SK-N-SH (cell line): ENCODE results near the gene TMEM254. TPM values are rescaled to one million over a fixed set of nuclear protein-coding genes. Genes with fewer than 3 reads are reported as not detected.

ENCODE experiments used
- CTCF ChIA-PET: fragments of 300-600, 350-600 bp; formaldehyde crosslinking; extraction: SDS; loops from one replicate; lab custom pipeline; 2021; lab: Yijun Ruan, JAX
- POLR2A ChIA-PET: fragments of 350-600 bp; sonication (Branson Sonifier 250); formaldehyde crosslinking; extraction: SDS; loops from one replicate; lab custom pipeline; 2020; ENCODE audit warnings: antibody characterized with exemption, inconsistent platforms; lab: Yijun Ruan, JAX
- DNase-seq: peaks from one replicate; pipeline ENCODE4 v3.0.0; 2012
- H2AFZ ChIP-seq: fragments of 200-600 bp; sonication (generic); 2 replicates; pipeline ENCODE4 v1.8.1; 2016; ENCODE audit warnings: antibody characterized with exemption, mild to moderate bottlenecking, low read depth
- H3F3A ChIP-seq: fragments of 200-600 bp; sonication (generic); replicated peaks from 2 replicates; pipeline ENCODE3; 2016; ENCODE audit warnings: antibody characterized with exemption, mild to moderate bottlenecking; ENCODE audit not compliant: insufficient read depth
- H3K27ac ChIP-seq, 2 experiments: fragments of 200-500 bp in 1 of 2; fragments of 200-600 bp in 1 of 2; sonication (Bioruptor generic) in 1 of 2; sonication (generic), shearing (Covaris generic) in 1 of 2; 2 replicates each; pipeline versions ENCODE4 v1.5.1 to v1.6.1; 2014 to 2016; ENCODE audit warnings: low read depth in 2 of 2, inconsistent platforms in 1 of 2, low read length in 1 of 2, mild to moderate bottlenecking in 1 of 2, mixed read lengths in 1 of 2
- H3K27me3 ChIP-seq: fragments of 200-600 bp; sonication (generic), shearing (Covaris generic); 2 replicates; pipeline ENCODE4 v1.6.1; 2016; ENCODE audit warnings: mixed run types; ENCODE audit not compliant: insufficient read depth
- H3K36me3 ChIP-seq, 2 experiments: fragments of 200-500 bp in 1 of 2; fragments of 200-600 bp in 1 of 2; sonication (Bioruptor generic) in 1 of 2; sonication (generic) in 1 of 2; replicated peaks in 1 of 2; 2 replicates each; pipeline versions ENCODE3 to v1.5.1; 2014 to 2016; ENCODE audit warnings: low read length in 1 of 2, mild to moderate bottlenecking in 1 of 2; ENCODE audit not compliant: insufficient read depth in 2 of 2, control insufficient read depth in 1 of 2
- H3K4me1 ChIP-seq, 2 experiments: fragments of 200-500 bp in 1 of 2; fragments of 200-600 bp in 1 of 2; sonication (Bioruptor generic) in 1 of 2; sonication (generic), shearing (Covaris generic) in 1 of 2; 2 replicates each; pipeline versions ENCODE4 v1.5.1 to v1.6.1; 2014 to 2016; ENCODE audit warnings: low read depth in 1 of 2, low read length in 1 of 2, mixed run types in 1 of 2; ENCODE audit not compliant: insufficient read depth in 2 of 2, control insufficient read depth in 1 of 2
- H3K4me2 ChIP-seq: fragments of 200-600 bp; sonication (generic), shearing (Covaris generic); 2 replicates; pipeline ENCODE4 v1.6.1; 2017; ENCODE audit warnings: mixed run types
- H3K4me3 ChIP-seq, 2 experiments: fragments of 200-500 bp in 1 of 2; fragments of 200-600 bp in 1 of 2; sonication (Bioruptor generic) in 1 of 2; sonication (generic), shearing (Covaris generic) in 1 of 2; 2 replicates each; pipeline versions ENCODE4 v1.5.1 to v1.8.1; 2014 to 2016; ENCODE audit warnings: low read depth in 2 of 2, inconsistent platforms in 1 of 2, low read length in 1 of 2, mild to moderate bottlenecking in 1 of 2, mixed read lengths in 1 of 2, moderate library complexity in 1 of 2
- H3K79me2 ChIP-seq: fragments of 200-600 bp; sonication (generic); 2 replicates; pipeline ENCODE4 v1.8.1; 2017; ENCODE audit warnings: mild to moderate bottlenecking; ENCODE audit not compliant: insufficient read depth
- H3K9ac ChIP-seq: fragments of 200-600 bp; sonication (generic); 2 replicates; pipeline ENCODE4 v1.6.1; 2017; ENCODE audit warnings: mixed run types
- H3K9me2 ChIP-seq: fragments of 200-600 bp; sonication (generic); 2 replicates; pipeline ENCODE4 v1.6.1; 2017; ENCODE audit warnings: mixed run types
- H3K9me3 ChIP-seq: fragments of 200-600 bp; sonication (generic); 2 replicates; pipeline ENCODE4 v1.6.1; 2017; ENCODE audit warnings: mixed run types, mild to moderate bottlenecking, moderate library complexity
- H4K20me1 ChIP-seq: fragments of 200-600 bp; sonication (generic); 2 replicates; pipeline ENCODE4 v1.6.1; 2017; ENCODE audit warnings: mild to moderate bottlenecking, mixed run types; ENCODE audit not compliant: insufficient read depth
- CHD2 ChIP-seq: fragments of 150-350 bp; IDR thresholded peaks from 2 replicates; pipeline ENCODE4 v1.6.1; 2018; ENCODE audit warnings: low read length; ENCODE audit not compliant: partially characterized antibody
- ELF1 ChIP-seq: IDR thresholded peaks from 2 replicates; pipeline ENCODE4 v1.4.0; 2012
- MEF2A ChIP-seq: IDR thresholded peaks from 2 replicates; pipeline ENCODE4 v1.4.0; 2012; ENCODE audit warnings: low read depth, borderline replicate concordance
- MXI1 ChIP-seq: IDR thresholded peaks from 2 replicates; pipeline ENCODE4 v1.6.1; 2012; ENCODE audit warnings: mild to moderate bottlenecking, low read depth, low read length, improper control_type of control experiment
- POLR2AphosphoS5 ChIP-seq: IDR thresholded peaks from 2 replicates; pipeline ENCODE4 v1.6.1; 2012; ENCODE audit warnings: low read depth, low read length
- RAD21 ChIP-seq: IDR thresholded peaks from 2 replicates; pipeline ENCODE4 v1.6.1; 2012; ENCODE audit warnings: mild to moderate bottlenecking, low read length
- RXRA ChIP-seq: IDR thresholded peaks from 2 replicates; pipeline ENCODE4 v1.4.0; 2012; ENCODE audit warnings: low read depth, mild to moderate bottlenecking, borderline replicate concordance
- USF2 ChIP-seq: fragments of 150-350 bp; IDR thresholded peaks from 2 replicates; pipeline ENCODE4 v1.6.1; 2017; ENCODE audit warnings: antibody characterized with exemption, low read length, low read depth, borderline replicate concordance
- WGBS: methylation state at CpG from one replicate; pipeline ENCODE4 v1.1.6; 2017; ENCODE audit warnings: low lambda C conversion rate; 5-methylcytosine and 5-hydroxymethylcytosine counted together
- polyA plus RNA-seq, 3 experiments: library from polyadenylated mRNA; depleted of rRNA; stranded (reverse); fragments of >200 nt; gene quantifications; 2 replicates each; pipeline ENCODE4 v1.2.3, GENCODE V29; 2012

Gene TMEM254
- polyA plus RNA-seq, 1 of the 3 experiments (the other 2 are of a cell fraction), result 20.5 TPM

GRCh38 chr10:80104066-80104926 lies 25.8 kb downstream of the TMEM254 start:
- POLR2A ChIA-PET, result interaction anchor here (0.7 kb wide), 1 partner anchor 55 kb away, joined by 3 read pairs; no protein-coding TSS in a partner anchor
- no peak overlapping the region for H3K4me2 ChIP-seq
- H2AFZ ChIP-seq, result no peak overlapping the region
- H3K9me2 ChIP-seq, result no peaks in the 10 kb centered on the region
- CTCF ChIA-PET, result interaction anchor here (0.7 to 1.6 kb wide), 3 partner anchors 13 to 14 kb away, joined by 3 to 5 read pairs (median 4); no protein-coding TSS in a partner anchor
- no peak overlapping the region for H3K4me3 ChIP-seq
- 58% methylated on average over 10 of the region's 10 CpGs for WGBS
- no peak overlapping the region for H3K27ac ChIP-seq
- H3K79me2 ChIP-seq, result no peaks in the 10 kb centered on the region
- H3K36me3 ChIP-seq, result no peaks in the 10 kb centered on the region
- H3K9me3 ChIP-seq, result no peaks in the 10 kb centered on the region
- no peaks in the 10 kb centered on the region for H3K27me3 ChIP-seq
- DNase-seq, result peak; percentile 63
- TF ChIP-seq USF2, result no peak
- peak; percentile 66; the same call in 1 of the 2 replicates for TF ChIP-seq MXI1
- no peaks in the 10 kb centered on the region for H4K20me1 ChIP-seq
- H3K9ac ChIP-seq, result no peak overlapping the region
- H3F3A ChIP-seq, result no peaks in the 10 kb centered on the region
- peaks cover 0 to 7% of the 10 kb centered on the region in 2 experiments; a peak in 1 of 4 replicates for H3K4me1 ChIP-seq

GRCh38 chr10:80108576-80109239 lies 30.2 kb downstream of the TMEM254 start:
- no peak overlapping the region for H2AFZ ChIP-seq
- no peaks in the 10 kb centered on the region for H3F3A ChIP-seq
- H3K36me3 ChIP-seq, result no peaks in the 10 kb centered on the region
- H3K4me2 ChIP-seq, result no peak overlapping the region
- ChIA-PET POLR2A (no interaction called here), CTCF (interaction anchor here (1.5 kb wide), 1 partner anchor 35 kb away, joined by 3 read pairs; no protein-coding TSS in a partner anchor)
- H3K79me2 ChIP-seq, result no peaks in the 10 kb centered on the region
- H3K9ac ChIP-seq, result no peak overlapping the region
- H3K4me3 ChIP-seq, result no peak overlapping the region; a peak in 1 of 4 replicates
- no peaks in the 10 kb centered on the region for H3K9me3 ChIP-seq
- peaks cover 0 to 7% of the 10 kb centered on the region in 2 experiments; a peak in 1 of 4 replicates for H3K4me1 ChIP-seq
- H4K20me1 ChIP-seq, result no peaks in the 10 kb centered on the region
- TF ChIP-seq MEF2A (no peak), RXRA (no peak), ELF1 (no peak), POLR2AphosphoS5 (no peak), CHD2 (no peak), RAD21 (no peak)
- 42% methylated on average over 8 of the region's 8 CpGs for WGBS
- no peak for DNase-seq
- H3K9me2 ChIP-seq, result no peaks in the 10 kb centered on the region
- no peak overlapping the region for H3K27ac ChIP-seq
- H3K27me3 ChIP-seq, result no peaks in the 10 kb centered on the region
